HL-60 (cell line): ENCODE measurements around the gene IL1RN.

ENCODE experiments used
- DNase-seq, 2 experiments: peaks; one replicate each; pipeline ENCODE4 v3.0.0-alpha.2; 2010 to 2020; ENCODE audit warnings: low read depth in 1 of 2, low spot score in 1 of 2
- H3K27ac ChIP-seq: fragments of 250-450 bp; sonication (Bioruptor Pico); replicated peaks from 2 replicates; pipeline ENCODE4 v1.5.1; 2020; ENCODE audit warnings: mild to moderate bottlenecking, moderate library complexity
- H3K27me3 ChIP-seq: fragments of 250-450 bp; sonication (Bioruptor Pico); 2 replicates; pipeline ENCODE4 v1.5.1; 2021; ENCODE audit warnings: mild to moderate bottlenecking, moderate library complexity; ENCODE audit not compliant: insufficient read depth, poor library complexity, severe bottlenecking
- H3K4me3 ChIP-seq: replicated peaks from 2 replicates; pipeline ENCODE4 v1.5.1; 2011; ENCODE audit warnings: mild to moderate bottlenecking, control low read depth, low read length; ENCODE audit not compliant: insufficient read depth
- CTCF ChIP-seq: IDR thresholded peaks from one replicate; pipeline ENCODE4 v1.5.1; 2011; ENCODE audit warnings: low read length, control low read depth, inconsistent platforms; ENCODE audit not compliant: insufficient read depth
- GABPA ChIP-seq: IDR thresholded peaks from 2 replicates; pipeline ENCODE4 v1.6.1; 2012; ENCODE audit warnings: low read depth
- POLR2AphosphoS5 ChIP-seq: IDR thresholded peaks from 2 replicates; pipeline ENCODE4 v1.6.1; 2012; ENCODE audit warnings: low read depth
- REST ChIP-seq: IDR thresholded peaks from 2 replicates; pipeline ENCODE4 v1.6.1; 2012; ENCODE audit warnings: low read depth; ENCODE audit not compliant: insufficient replicate concordance
- SPI1 ChIP-seq: IDR thresholded peaks from 2 replicates; pipeline ENCODE4 v1.6.1; 2012; ENCODE audit warnings: low read depth, mild to moderate bottlenecking, borderline replicate concordance

Gene IL1RN

GRCh38 chr2:113160962-113161361, 33.6 kb downstream of the IL1RN start:
- no peak overlapping the region for H3K4me3 ChIP-seq
- no peak for TF ChIP-seq CTCF
- no peak for TF ChIP-seq POLR2AphosphoS5
- TF ChIP-seq SPI1, result no peak
- no peak for TF ChIP-seq GABPA
- no peak for TF ChIP-seq REST
- no peak overlapping the region for H3K27ac ChIP-seq
- H3K27me3 ChIP-seq, result no peaks in the 10 kb centered on the region
- DNase-seq, result no peak

- DNase-seq, result no peak
- Histone ChIP-seq H3K27me3 (no peaks in the 10 kb centered on the region), H3K4me3 (no peak overlapping the region), H3K27ac (no peak overlapping the region)
- TF ChIP-seq POLR2AphosphoS5 (no peak), CTCF (no peak), SPI1 (no peak), GABPA (no peak), REST (no peak)
Observed at GRCh38 chr2:113162173-113162572, 34.8 kb downstream of the IL1RN start.

GRCh38 chr2:113162869-113163268, 35.5 kb downstream of the IL1RN start:
- TF ChIP-seq POLR2AphosphoS5 (no peak), GABPA (no peak), CTCF (no peak), REST (no peak), SPI1 (no peak)
- no peak overlapping the region for H3K27ac ChIP-seq

More at GRCh38 chr2:113162869-113163268, 35.5 kb downstream of the IL1RN start:
- no peak for DNase-seq
- no peak overlapping the region for H3K4me3 ChIP-seq
- H3K27me3 ChIP-seq, result no peaks in the 10 kb centered on the region
